Measurements from ENCODE around the gene SLC27A5. TPM values are rescaled to one million over a fixed set of nuclear protein-coding genes. Genes with fewer than 3 reads are reported as not detected.

SLC27A5 gene
- total and polyA plus RNA-seq, 2 of the 13 experiments (the other 11 are each of a cell fraction or from before 2014, with no cell fraction given), result 30.3 to 40.2 TPM

GRCh38 chr19:58519355-58520256 lies 7.8 kb upstream of the SLC27A5 start, which contains the start of gene ZBTB45 (continued):
- peak; percentile 80 for TF ChIP-seq ZFP1 (CRISPR knock-in tag; IDR thresholded peaks at IDR 0.05)
- TF ChIP-seq RFX5 (IDR thresholded peaks at IDR 0.05; ENCODE audit: low read depth, low read length), result 0 out of 2 replicates have a peak, but pooled peaks have one; percentile 40
- TF ChIP-seq MBNL3 (CRISPR knock-in tag; conservative IDR thresholded peaks at IDR 0.05), result no peak
- TF ChIP-seq E2F1 (CRISPR knock-in tag; IDR thresholded peaks at IDR 0.05), result peak; percentile 79
- TF ChIP-seq GMEB1 (CRISPR knock-in tag; IDR thresholded peaks at IDR 0.05; ENCODE audit: borderline replicate concordance), result peak; percentile 97
- TF ChIP-seq CTCF (CRISPR knock-in tag; IDR thresholded peaks at IDR 0.05), result peak; percentile 96
- TF ChIP-seq PRDM4 (CRISPR knock-in tag; IDR thresholded peaks at IDR 0.05; ENCODE audit: borderline replicate concordance), result no peak
- TF ChIP-seq MAFG (CRISPR knock-in tag; IDR thresholded peaks at IDR 0.05), result peak; percentile 62
- TF ChIP-seq REL (CRISPR knock-in tag; conservative IDR thresholded peaks at IDR 0.05), result peak; percentile 93; the same call in 1 of the 2 replicates
- no peak for TF ChIP-seq FLYWCH1 (CRISPR knock-in tag; IDR thresholded peaks at IDR 0.05)
- TF ChIP-seq RAD21 (CRISPR knock-in tag; IDR thresholded peaks at IDR 0.05), result peak; percentile 86
- peak; percentile 7 for TF ChIP-seq MED13 (CRISPR knock-in tag; IDR thresholded peaks at IDR 0.05)
- TF ChIP-seq ZNF737 (CRISPR knock-in tag; IDR thresholded peaks at IDR 0.05; ENCODE audit: borderline replicate concordance), result no peak
- TF ChIP-seq ZXDC (CRISPR knock-in tag; IDR thresholded peaks at IDR 0.05), result peak; percentile 87; the same call in 1 of the 2 replicates
- TF ChIP-seq KDM5A (IDR thresholded peaks at IDR 0.05; ENCODE audit: borderline replicate concordance, low read length), result peak; percentile 99
- peak; percentile 92 for TF ChIP-seq ASH2L (IDR thresholded peaks at IDR 0.05; ENCODE audit: insufficient read length, low read depth, low read length)

All from HepG2 (cell line).